Measurements from ENCODE around the gene THRAP3.

DNA sequence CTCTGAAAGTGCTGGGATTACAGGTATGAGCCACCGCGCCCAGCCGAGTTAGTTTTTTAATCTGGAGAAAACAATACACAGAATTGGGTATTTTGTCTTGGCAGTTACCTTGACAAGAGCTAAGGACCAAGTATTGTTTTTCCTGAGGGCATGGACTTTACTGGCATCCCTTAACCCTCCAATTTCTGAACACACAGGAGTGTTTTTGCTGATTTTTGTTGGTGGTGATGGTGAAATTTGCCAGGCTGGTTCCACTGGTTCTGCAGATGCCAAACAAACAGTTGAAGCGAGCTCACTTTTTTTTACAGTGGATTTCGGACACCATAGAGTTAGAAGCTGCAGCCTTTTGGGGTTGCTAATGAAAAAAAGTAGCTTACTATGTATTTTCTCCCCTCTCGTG, 44.7 kb downstream of the THRAP3 start:
- TF ChIP-seq, protein P1, sequence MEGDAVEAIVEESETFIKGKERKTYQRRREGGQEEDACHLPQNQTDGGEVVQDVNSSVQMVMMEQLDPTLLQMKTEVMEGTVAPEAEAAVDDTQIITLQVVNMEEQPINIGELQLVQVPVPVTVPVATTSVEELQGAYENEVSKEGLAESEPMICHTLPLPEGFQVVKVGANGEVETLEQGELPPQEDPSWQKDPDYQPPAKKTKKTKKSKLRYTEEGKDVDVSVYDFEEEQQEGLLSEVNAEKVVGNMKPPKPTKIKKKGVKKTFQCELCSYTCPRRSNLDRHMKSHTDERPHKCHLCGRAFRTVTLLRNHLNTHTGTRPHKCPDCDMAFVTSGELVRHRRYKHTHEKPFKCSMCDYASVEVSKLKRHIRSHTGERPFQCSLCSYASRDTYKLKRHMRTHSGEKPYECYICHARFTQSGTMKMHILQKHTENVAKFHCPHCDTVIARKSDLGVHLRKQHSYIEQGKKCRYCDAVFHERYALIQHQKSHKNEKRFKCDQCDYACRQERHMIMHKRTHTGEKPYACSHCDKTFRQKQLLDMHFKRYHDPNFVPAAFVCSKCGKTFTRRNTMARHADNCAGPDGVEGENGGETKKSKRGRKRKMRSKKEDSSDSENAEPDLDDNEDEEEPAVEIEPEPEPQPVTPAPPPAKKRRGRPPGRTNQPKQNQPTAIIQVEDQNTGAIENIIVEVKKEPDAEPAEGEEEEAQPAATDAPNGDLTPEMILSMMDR (conservative IDR thresholded peaks at IDR 0.05; ENCODE audit: low read depth, low read length): no peak
- no peak for TF ChIP-seq EZH2 (IDR thresholded peaks at IDR 0.05; ENCODE audit: borderline replicate concordance, low read depth, low read length, poor library complexity, severe bottlenecking)
